Medulla oblongata (tissue), 1 donor: ENCODE data around the gene PDGFA.

ENCODE experiments used
- DNase-seq: peaks from one replicate; pipeline ENCODE4 v3.0.0-alpha.2; 2015; ENCODE audit errors: extremely low spot score

PDGFA gene

DNA sequence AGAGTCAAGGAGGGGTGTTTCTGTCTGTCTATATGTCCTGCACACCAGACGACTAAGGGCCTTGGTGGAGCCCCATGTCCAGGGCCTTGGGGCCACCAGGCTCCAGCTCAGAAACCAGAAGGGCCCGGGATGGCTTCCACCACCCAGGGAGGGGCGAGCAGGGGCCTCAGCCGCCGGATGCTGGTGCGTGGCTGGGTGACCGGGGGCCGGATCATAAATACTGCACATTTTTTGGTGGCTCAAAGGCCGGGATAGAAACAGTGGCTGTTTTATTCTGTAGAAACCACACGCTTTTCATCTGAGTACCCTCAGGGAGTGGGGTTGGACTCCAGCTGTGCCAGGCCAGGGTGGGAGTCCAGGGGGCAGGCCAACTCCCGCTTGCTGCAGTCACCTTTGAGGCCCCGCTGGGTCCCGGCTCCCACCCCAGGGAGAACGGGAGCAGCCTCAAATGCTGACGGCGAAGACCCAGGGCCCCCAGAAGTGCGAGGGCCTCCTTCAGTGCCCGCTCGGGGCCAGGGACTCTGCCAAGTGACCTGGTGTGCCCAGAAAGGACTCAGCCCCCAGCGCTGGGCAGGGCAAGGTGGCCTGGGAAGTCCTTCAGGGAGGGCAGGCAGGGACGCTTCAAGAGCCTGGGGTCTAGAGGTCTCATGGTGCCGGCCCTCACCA lies 28.2 kb downstream of the PDGFA start:
- DNase-seq: no peak

DNA sequence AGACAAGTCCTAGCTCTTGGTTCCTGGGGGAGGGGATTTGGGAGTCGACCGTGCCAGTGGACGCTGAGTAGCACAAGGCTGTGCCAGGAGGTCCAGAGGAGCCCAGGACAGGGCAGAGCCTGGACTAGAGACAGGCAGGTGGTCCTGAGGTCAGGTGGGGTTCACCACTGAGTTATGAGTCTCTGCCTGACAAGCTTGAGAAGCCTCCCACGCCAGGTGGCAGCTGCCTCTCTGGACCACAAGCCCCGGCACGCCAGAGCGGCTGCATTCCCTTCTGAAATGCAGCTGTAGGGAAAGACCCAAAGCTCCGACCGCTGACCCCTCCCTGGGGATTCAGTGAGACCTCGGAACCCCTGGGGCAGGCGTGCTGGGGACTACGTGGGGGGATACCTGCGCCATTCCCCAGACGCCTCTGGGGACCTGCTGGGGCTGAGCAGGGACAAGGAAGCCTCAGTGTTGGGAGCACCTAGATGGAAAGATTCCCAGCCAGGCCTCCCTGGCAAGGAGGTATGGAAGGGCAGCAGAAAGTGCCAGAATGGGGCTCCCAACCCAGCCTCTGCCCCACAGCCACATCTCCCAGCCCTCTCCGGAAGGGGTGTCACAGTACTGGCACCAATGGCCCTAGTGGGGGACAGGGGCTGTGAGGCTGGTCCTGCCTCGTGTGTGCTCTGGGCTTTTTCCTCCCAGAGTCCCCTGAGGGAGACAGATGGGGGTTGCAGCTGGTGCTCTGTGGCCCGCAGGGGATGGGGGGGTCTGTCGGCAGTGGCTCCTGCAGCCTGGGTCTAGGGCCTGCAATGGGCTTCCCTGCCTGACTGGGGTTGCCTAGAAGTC lies 29.0 kb downstream of the PDGFA start:
- DNase-seq: no peak

DNA sequence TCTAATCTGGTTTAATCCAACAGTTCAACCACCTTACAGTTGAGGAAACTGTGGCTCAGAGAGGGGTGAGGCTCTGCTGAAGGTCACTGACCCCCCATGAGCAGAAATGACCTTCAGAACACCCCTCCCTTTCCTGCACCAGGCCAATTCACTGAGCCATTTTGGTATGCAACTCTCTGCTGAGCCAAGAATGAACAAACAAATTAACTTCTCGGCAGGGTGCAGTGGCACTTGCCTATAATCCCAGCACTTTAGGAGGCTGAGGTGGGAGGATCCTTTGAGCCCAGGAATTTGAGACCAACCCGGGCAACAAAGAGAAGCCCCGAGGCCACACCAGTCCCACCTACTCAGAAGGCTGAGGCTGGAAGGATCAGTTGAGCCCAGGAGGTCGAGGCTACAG lies 29.8 kb downstream of the PDGFA start:
- DNase-seq: no peak

GRCh38 chr7:486216-486743 lies 33.4 kb downstream of the PDGFA start:
- no peak for DNase-seq

DNA sequence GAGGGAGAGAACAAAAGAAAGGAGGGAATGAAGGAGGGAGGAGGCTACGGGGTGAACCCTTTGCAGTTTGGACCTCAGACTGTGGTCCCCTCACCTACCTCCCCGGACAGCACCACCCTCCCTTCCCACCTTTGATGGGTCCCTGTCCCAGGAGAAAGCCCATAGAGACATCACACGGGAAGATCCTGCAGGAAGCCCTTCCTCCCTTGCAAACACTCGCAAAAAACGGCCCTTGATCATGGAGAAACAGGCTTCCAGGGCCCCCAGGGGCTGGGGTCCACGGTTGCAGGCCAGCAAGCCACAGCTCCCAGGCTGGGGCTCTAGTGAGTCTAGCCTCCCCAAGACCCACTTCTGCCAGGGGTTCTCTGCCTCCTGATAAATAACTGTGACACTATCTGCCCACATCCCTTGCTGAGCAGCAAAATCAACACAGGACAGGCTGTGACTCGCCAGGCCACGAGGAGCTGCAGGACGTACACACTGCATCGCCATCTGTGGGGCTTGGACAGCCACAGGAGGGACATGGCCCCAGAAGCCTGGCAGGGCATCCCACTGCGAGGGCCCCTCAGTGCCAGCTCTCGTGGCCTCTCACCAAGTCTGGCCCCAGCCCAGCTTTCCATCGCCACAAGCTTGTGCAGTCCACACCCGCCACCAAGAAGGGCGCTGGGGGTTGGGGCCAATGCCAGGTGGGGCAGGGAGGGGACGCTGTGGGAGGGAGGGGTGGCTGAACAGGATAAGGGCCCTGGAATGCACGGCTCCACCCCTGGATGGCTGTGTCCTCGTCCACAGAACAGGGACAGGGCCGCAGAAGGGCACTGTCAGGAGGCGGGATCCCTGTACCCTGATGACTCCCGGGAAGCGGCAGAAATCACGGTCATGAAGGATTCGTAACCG lies 34.2 kb downstream of the PDGFA start:
- DNase-seq: no peak

DNA sequence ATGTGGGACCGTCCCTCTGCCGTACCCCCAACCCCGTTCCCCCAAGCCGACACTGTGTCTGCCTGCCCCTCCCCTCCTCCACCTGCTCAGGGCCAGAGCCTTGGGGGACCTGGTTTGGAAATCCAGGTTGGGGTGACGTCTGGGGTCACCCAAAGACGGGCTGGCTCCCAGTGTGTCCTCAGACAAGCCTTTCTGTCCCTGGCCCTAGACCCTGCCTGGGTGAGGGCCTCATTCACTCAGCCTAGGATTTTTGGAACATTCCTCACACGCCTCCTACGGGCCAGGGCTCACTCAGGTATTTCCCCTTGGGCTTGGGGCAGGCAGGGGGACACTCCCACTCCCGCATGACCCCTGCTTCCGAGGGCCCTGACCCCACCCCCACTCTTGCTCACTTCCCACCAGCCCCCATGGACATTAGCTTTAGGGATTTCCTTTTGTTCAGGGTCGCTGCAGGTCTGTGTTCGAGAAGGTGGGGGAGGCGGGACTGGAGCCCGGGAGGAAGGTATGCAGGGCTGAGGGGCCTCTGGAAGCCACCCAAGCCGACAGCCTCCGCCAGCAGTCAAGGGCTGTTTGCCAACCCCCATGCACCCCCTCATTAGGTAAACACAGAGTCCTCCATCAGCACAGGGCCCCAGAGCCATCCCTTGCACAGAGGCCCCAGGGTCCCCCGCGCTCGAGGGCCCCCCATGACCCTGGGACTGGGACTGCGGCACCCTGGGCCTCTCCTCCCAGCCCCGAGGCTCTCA lies 35.1 kb downstream of the PDGFA start:
- no peak for DNase-seq

- DNase-seq: no peak
Observed at GRCh38 chr7:483656-484355, 35.8 kb downstream of the PDGFA start.

- no peak for DNase-seq
Observed at GRCh38 chr7:482521-483083, 37.0 kb downstream of the PDGFA start.

GRCh38 chr7:481219-481930 lies 38.3 kb downstream of the PDGFA start:
- DNase-seq: no peak

- no peak for DNase-seq
Observed at GRCh38 chr7:480531-481218, 39.0 kb downstream of the PDGFA start.

DNA sequence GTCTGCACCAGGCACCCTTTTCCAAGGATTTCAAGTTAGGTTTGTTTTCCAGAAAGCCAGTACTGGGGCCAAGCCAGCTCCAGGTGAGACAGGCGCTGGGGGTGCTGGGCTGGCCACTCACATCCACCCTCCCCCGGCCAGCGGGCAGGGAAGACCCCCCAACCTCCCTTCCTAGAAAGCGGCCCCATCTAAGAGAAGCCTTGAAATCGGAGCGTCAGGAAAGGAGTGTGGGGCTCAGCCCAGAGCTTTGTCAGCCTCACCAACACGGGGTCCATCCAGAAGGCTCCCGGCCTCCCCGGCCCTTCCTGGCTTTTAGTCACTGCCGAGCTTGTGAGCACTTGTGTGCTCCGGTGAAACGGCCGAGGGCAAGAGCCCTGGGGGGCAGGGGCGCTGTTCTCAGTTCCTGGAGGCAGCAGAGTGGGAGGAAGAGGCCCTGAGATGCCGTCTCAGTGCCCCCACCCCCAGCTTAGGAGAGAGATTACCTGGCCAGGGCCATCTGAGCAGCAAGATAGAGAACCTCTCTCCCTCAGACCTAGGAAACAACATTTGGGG lies 39.6 kb downstream of the PDGFA start:
- no peak for DNase-seq

- no peak for DNase-seq
Observed at GRCh38 chr7:479115-479947, 40.3 kb downstream of the PDGFA start.

- DNase-seq: no peak
Observed at GRCh38 chr7:477626-478220, 41.9 kb downstream of the PDGFA start.

DNA sequence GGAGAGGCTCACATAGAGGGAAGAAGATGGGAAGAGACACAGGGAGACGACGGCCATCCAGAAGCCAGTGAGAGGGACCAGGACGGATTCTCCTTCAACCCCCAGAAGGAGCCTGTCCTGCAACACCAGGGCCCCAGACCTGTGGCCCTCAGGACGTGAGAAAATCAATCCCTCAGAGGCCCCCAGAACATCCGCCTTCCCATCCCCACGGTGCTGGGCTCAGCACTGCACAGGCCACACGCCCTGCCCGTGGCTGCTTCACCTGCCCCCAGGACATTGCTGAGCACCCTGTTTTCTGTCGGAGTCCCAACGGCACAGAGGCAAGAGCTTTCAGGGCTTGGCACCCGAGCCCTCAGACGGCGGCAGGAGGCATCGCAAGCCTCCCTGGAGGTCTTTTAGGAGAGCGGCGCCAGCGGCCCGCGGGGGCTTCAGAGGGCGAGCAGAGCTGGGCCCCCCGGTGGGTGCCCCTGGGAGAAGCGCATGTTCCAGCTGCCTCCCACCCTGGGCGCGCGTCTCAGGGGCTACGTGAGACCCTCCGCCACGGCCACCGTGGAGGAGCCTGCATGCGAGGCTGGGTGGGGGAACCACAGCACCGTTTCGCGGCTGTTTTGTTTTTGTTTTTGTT lies 42.8 kb downstream of the PDGFA start:
- no peak for DNase-seq

DNA sequence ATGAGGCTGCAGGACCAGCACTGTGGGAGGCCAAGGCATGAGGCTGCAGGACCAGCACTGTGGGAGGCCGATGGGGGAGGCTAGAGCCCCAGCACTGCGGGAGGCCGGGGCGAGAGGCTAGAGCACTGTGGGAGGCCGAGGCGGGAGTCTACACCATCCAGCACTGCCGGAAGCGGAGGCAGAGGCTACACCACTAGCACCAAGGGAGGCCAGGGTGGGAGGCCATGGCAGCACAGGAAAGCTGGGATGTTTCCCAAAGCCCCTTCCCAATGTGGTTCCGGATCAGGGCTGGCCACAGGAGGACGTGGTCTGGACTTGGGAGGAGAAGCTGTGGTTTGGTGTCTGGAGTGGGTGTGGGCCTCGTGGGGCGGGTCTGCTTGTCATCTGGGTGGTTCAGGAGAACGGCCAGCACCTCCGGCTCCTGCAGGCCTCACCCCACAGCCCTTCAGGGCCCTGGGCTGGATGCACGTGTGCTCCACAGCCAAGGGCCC lies 43.6 kb downstream of the PDGFA start:
- no peak for DNase-seq

- DNase-seq: no peak
Observed at GRCh38 chr7:475425-475728, 44.3 kb downstream of the PDGFA start.
